Brain microvascular endothelial cell (primary cell): ENCODE results near the gene DAPK1.

Experiments
- DNase-seq: peaks from one replicate; pipeline ENCODE4 v3.0.0-alpha.2; 2020
- H3K27ac ChIP-seq: fragments of 250-450 bp; sonication (Bioruptor Pico); 2 replicates; pipeline ENCODE4 v1.5.1; 2020; ENCODE audit warnings: mild to moderate bottlenecking, moderate library complexity
- H3K27me3 ChIP-seq: fragments of 250-450 bp; sonication (Bioruptor Pico); replicated peaks from 2 replicates; pipeline ENCODE4 v1.5.1; 2020; ENCODE audit warnings: mild to moderate bottlenecking
- H3K36me3 ChIP-seq: fragments of 250-450 bp; sonication (Bioruptor Pico); replicated peaks from 2 replicates; pipeline ENCODE4 v1.5.1; 2020; ENCODE audit warnings: mild to moderate bottlenecking
- H3K4me3 ChIP-seq: 2 replicates; pipeline ENCODE4 v1.5.1; 2011; ENCODE audit warnings: low read depth, mild to moderate bottlenecking, control low read depth, low read length, moderate library complexity
- CTCF ChIP-seq: IDR thresholded peaks from 2 replicates; pipeline ENCODE4 v1.5.1; 2011; ENCODE audit warnings: low read depth, mild to moderate bottlenecking, moderate library complexity, low read length, control low read depth, inconsistent platforms; ENCODE audit errors: missing control alignments
- in situ Hi-C: cut with HindIII; loops from 2 replicates; pipeline ENCODE4 v1.10.0; 2017; ENCODE audit warnings: low sequenced_read_pairs, low pct_ligation_motif_present

DAPK1 gene

GRCh38 chr9:87601176-87601575, 103.5 kb downstream of the DAPK1 start:
- Histone ChIP-seq H3K4me3 (no peak overlapping the region), H3K36me3 (no peaks in the 10 kb centered on the region), H3K27ac (no peak overlapping the region), H3K27me3 (no peaks in the 10 kb centered on the region)
- no peak for DNase-seq
- TF ChIP-seq CTCF, result no peak
- in situ Hi-C loops, result no loop called here

DNA sequence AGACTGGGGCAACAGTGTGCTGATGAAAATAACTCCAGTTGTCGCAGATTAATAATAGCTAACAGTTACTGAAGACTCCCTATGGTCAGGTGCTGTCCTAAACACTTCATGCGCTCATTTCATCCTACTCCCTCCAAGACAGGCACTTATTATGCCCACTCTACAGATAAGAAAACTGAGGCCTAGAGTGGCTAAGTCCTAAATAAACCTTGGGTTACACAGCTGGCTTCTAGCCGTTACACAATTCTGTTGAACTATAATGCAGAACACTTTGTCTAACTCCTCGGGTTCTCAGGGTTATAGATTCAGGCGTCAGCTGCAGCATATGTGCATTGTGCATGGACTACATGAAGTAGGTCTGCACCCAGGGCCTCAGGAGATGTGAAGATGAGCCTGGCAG, 103.9 kb downstream of the DAPK1 start:
- no peaks in the 10 kb centered on the region for H3K36me3 ChIP-seq
- DNase-seq, result no peak
- in situ Hi-C loops, result no loop called here
- H3K4me3 ChIP-seq, result no peak overlapping the region
- no peak for TF ChIP-seq CTCF
- no peaks in the 10 kb centered on the region for H3K27me3 ChIP-seq
- no peak overlapping the region for H3K27ac ChIP-seq

- no peak for TF ChIP-seq CTCF
- H3K36me3 ChIP-seq, result no peaks in the 10 kb centered on the region
- in situ Hi-C loops, result no loop called here
- no peaks in the 10 kb centered on the region for H3K27me3 ChIP-seq
- H3K4me3 ChIP-seq, result no peak overlapping the region
- H3K27ac ChIP-seq, result no peak overlapping the region
- DNase-seq, result no peak
Observed at GRCh38 chr9:87602933-87603643, 105.4 kb downstream of the DAPK1 start.

DNA sequence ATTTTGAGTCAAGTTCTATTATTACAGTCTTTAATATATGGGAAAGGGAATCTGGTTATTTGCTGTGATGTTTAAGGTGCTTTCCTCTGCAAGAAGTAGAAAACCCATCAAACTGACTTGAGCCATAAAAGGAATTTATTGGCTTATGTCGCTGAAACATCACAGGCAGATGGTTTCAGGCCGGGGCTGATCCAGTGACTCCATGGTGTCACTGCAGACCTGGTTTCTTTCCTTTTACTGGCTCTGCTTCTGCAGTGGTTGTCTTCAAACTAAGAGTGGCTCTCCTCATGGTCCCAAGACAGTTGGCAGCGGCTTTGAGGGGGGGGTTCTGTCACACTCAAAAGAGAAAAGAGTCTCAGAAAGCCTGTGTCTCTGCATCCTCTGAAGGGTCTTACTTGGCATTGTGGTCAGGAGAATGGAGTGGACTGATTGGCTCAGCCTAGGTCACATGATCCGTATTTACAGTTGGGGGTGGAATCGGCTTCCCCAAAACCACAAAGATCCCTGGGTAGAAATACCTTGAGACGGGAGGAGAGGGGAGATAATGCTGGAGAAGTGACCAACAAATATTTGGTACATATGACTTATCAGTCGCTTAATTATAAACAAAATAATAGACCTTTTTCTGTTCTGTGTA, 106.3 kb downstream of the DAPK1 start:
- no peak for DNase-seq
- no peak for TF ChIP-seq CTCF
- H3K36me3 ChIP-seq, result no peaks in the 10 kb centered on the region
- no peaks in the 10 kb centered on the region for H3K27me3 ChIP-seq
- no peak overlapping the region for H3K27ac ChIP-seq
- H3K4me3 ChIP-seq, result no peak overlapping the region
- in situ Hi-C loops, result no loop called here

- H3K36me3 ChIP-seq, result no peaks in the 10 kb centered on the region
Observed at GRCh38 chr9:87604886-87605588, 107.4 kb downstream of the DAPK1 start.

More at GRCh38 chr9:87604886-87605588, 107.4 kb downstream of the DAPK1 start:
- no peak for TF ChIP-seq CTCF
- no peaks in the 10 kb centered on the region for H3K27me3 ChIP-seq
- no peak overlapping the region for H3K4me3 ChIP-seq
- no peak overlapping the region for H3K27ac ChIP-seq
- no peak for DNase-seq
- in situ Hi-C loops, result no loop called here
